Fibroblast of skin of back (primary cell): ENCODE results near the gene WBP2.
"Not testable (repeated sequence)": the region's sequence is repeated elsewhere in the genome, so short reads cannot be mapped to it uniquely, and the experiment has no call there.

Experiments used
- DNase-seq: peaks from one replicate; pipeline ENCODE4 v3.0.0-alpha.2; 2013

The WBP2 gene

DNA sequence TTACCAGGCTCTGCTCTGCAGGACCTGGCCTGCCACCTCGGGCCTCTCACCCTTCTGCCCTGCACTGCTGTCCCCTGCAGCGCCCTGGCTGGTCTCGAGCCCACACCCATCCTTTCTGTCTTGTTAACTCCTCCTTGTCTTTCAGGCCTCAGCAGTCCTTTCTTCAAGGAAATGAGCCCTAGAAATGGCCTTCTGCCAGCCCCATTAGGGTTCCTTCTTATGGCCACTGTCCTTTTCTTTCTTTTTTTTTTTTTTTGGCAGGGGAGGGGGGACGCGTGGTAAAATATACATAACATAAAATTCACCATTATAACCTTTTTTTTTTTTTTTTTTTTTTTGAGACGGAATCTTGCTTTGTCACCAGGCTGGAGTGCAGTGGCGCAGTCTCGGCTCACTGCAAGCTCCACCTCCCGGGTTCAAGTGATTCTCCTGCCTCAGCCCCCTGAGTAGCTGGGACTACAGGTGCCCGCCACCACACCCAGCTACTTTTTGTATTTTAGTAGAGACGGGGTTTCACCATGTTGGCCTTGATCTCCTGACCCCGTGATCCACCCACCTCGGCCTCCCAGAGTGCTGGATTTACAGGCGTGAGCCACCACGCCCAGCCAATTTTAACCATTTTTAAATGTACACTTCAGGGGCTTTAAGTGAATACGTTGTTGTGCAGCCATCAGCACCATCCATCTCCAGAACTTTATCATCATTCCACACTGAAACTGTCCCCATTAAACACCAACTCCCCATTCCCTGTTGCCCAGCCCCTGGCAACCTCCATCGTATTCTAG lies 10.5 kb upstream of the WBP2 start:
- DNase-seq, result not testable (repeated sequence)

DNA sequence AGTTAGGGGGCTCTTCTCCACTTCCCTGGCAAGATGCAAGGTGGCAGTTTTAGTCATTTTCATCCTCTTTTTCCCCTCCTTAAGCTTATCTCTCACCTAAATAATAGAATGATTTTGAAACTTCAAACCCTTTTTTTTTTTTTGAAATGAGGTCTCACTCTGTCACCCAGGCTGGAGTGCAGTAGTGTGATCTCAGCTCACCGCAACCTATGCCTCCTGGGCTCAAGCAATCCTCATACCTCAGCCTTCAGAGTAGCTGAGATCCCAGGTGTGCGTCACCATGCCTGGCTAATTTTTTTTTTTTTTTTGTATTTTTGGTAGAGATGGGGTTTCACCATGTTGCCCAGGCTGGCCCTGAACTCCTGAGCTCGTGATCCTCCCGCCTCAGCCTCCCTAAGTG lies 9.8 kb upstream of the WBP2 start:
- not testable (repeated sequence) for DNase-seq

DNA sequence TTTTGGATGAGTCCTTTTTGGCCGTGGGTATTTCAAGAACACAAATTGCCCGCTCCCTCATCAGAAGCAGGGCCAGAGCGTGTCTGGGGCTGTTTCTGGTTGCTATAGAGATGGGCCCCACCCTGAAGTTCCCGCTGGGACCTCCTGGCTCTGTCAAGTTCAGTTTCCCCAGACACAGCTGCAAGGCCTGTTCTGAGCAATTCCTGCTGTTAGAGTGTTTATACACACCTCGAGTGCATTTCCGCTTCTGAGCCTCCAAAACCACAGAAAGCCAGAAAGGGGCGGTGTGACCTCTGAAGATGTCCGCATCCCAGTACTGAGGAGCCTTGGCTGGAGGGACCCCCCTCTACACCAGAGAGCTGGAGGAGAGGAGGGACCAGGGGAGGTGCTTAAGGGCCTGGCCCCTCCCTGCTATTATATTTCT lies 9.3 kb upstream of the WBP2 start:
- peak; percentile 67 for DNase-seq

DNA sequence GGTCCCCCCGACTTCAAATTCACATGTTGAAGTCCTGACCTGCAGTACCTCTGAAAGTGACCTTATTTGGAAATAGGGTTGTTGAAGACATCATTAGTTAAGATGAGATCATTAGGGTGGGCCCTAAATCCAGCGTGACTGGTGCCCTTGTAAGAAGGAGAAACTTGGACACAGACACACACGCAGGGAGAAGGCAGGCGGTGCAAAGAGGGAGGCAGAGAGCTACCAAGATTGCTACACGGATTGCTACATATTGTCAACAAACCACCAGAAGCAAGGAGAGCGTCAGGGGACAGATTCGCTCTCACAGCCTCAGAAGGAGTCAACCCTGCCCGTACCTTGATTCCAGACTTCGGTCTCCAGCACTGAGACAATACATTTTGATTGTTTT lies 6.8 kb upstream of the WBP2 start:
- peak; percentile 32 for DNase-seq

DNA sequence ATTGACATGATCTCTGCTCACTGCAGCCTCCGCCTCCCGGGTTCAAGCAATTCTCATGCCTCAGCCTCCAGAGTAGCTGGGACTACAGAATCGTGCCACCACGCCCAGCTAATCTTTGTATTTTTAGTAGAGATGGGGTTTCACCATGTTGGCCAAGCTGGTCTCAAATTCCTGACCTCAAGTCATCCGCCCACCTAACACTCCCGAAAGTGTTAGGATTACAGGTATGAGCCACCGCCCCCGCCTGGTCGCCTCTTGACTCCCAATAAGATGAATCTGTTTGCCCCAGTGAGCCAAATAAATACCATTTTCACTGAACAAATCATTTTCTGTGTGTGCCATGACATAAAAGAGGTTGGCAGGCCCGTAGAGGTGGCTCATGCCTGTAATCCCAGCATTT lies 4.2 kb upstream of the WBP2 start:
- DNase-seq, result not testable (repeated sequence)

DNA sequence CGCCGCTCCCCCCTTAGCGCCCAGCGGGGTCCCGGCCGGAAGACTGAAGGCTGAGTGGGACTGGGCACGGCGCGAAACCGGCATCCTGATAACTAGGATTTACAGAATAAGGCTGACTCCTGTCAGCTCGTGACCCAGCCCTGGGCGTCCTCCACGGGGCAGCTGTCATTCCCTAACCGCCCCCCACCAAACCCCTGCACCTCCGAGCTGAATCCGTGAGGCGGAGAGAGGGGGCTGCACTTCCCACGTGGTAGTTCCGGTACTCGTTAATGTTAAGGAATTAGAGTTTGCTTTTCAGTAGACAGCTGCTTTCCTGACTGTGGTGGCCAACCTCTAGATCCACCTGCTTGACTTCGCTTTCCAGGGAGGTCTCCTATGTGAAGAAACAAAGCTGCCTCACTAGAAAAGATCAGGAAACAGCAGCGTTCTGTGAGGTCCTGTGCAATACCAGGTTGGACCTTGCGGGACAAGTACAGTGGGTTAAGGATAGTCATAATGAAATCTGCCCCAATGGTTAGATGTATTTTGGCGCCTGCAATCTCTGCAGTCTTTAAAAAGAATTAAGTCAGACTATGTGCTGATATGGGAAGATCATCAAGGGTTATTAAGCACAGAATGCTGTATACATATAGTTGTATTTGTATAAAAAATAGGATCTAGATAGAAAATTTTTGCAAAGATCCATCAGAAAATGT lies 1.1 kb upstream of the WBP2 start:
- DNase-seq, result no peak

DNA sequence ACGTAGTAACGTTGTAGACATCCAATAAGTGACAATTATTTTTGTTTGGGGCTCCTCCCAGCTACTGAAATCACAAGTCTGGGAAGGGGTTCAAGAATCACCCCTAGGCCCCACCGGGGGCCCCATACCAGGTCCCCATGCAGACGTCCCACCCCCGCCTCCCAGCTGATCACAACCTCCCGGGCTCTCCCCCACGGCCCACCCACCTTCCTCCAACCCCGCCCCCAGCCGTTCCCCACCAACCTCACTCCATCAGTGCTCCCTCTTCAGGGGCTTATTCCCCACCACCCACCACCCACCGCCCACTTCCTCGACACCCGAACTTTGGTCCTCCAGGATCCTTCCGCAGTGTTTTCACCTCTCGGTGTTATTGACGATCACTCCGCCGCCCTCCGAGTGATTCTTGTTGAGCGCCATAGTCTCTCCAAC lies 240 bp downstream of the WBP2 start:
- DNase-seq, result no peak

DNA sequence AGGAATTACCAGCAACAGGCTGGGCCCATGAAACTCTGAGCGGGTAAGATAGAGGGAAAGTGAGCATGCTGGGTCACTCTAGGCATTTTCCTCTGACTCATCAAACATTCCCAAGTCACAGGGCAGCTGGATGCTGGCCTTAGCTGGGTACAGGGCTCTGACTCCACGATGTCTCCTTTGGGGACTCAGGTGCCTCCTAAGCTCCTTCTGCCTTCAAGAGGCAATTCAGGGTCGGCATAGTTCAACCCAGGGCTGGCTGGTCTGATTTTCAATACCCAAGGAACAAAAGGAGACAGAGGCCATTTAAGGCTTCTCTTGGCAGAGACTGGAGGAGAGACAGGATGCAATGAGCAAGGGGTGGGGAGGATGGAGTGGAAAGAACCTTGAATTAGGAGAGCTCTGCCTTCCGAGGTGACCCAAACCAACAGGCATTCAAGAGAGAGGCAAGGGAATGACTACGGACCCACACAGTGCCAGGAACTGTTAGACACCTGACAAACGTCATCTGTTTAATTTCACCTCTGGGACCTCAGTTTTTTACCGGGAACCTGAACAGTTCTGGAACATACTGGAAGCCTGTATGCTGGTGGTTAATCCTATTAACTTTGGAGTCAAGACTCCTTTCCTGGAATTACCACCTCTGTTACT lies 910 bp downstream of the WBP2 start:
- DNase-seq, result peak; percentile 75

DNA sequence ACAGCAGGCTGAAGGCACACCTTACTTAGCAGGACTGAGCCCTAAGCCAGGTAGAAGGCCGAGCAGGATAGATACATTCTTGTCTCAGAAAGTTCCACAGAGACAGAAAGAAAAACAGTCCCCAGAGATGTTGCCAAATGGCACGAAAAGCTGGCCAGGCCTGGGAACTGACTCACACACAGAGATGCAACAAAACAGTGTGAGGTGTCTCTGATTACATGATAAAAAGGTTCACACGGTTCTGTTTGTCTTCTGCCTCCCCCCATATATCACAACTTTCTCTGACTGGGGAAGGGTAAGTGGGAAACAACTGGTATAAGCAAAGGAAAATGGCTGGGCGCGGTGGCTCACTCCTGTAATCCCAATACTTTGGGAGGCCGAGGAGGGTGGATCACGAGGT lies 1.7 kb downstream of the WBP2 start:
- DNase-seq, result peak; percentile 46

DNA sequence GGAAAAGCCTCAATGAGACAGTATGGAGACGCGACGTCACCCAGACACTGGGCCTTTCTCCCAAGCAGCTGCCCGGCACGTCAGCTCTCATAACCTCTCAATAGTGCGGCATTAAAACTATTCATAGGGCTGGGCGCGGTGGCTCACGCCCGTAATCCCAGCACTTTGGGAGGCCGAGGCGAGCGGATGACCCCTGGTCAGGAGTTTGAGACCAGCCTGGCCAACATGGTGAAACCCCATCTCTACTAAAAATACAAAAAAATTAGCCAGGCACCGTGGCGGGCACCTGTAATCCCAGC lies 3.5 kb downstream of the WBP2 start:
- not testable (repeated sequence) for DNase-seq

DNA sequence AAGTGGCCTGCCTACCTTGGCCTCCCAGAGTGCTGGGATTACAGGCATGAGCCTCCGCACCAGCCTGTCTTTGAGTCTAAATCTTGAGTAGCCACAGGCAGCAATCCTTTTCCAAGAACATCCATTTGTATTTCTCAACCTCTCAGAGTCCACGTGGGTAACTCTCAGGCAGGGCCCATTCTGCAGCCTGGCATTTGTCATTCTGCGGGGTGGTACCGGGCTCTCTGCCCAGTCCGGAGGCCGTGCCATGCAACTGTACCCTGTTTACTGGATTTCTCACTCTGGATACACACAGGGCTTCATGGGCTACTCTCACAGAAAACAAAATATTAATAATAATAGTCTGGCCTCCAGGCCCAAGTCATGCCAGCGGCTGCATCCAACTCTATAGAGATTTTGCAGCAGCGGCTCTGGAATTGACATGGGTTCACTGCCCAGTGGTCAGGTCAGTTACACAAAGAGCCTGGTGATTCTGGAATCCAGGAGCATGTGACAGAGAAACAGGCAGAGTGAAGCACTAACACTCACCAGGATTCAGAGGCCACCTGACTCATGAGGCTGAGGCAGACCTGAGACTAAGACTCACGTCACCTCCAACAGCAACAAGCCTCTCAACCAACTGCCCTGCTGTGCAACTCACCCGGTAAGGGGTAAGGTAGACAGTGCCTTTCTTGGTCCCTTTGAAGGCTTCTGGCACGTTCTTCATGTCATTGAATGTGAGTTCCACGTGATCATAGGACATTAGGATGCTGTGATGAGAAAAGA lies 4.0 kb downstream of the WBP2 start:
- no peak for DNase-seq

DNA sequence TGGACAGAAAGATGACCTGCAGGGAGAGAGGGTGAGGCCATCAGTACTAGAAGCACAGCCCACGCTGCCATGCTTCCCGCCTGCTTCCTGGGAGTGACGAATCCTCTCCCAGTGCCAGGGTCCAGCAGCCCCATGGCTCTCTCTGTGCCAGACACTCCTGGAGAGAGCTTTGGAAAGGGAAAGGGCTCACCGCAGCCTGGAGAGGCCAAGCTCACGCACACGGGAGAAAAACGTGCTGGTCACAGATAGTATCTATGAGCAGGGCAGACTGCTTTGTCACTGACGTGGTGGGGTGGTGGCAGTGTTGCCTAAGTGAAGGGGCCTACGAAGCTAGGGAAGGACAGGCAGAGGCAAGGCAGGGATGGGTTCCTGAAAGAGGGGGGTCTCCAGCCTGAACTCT lies 5.4 kb downstream of the WBP2 start:
- no peak for DNase-seq

DNA sequence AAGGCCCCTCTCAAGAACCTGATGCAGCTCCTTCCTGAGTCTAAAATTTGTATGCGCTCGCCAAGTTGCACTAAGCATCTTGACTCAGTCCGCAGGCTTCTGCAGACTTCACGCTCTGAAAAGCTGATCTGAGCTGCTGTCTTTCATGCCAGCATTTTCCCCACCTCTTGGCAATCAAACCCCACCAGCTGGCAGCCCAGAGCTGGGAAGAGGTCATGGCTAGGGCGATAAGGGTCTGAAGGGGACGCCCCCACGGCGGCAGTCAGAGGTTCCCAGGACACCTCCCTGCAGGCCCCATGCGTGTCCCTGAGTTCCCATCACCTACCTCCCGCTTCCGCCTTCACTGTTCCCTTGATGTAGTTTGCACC lies 5.9 kb downstream of the WBP2 start:
- no peak for DNase-seq

DNA sequence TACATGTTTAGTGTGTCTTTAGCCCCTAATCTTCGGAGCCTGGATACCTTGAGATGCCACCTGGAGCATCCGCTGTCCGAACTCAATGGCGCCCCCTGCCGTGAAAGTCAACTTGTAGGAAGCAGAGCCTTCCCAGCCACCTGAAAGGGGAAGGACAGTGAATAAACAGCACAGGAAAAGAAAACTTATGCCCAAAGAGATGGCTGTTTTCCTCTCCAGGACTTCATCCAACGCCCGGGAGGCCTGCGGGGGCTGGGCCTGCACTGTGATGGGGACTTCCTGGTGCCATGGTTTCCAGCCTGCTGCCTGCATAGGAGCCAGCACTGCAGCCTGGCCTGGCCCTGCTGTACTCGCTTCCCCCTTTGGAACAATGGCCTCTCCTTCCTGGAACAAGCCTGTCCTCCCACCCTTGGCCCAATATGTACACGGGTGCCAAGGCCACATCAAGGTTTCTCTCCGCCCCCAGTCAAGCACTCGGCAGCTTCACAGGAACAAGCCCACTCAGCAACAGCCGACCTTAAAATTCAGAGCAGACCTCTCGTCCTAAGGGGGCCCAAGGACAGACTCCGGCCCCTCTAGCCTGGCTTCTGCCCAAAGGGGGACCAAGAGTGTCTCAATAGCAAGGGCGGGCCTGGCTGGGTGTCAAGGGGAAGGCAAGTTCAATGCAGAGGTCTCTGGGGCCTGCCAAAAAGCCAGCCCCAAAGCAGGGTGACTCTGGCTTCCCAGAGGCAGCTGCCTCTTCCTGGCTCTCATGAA lies 6.4 kb downstream of the WBP2 start:
- no peak for DNase-seq

DNA sequence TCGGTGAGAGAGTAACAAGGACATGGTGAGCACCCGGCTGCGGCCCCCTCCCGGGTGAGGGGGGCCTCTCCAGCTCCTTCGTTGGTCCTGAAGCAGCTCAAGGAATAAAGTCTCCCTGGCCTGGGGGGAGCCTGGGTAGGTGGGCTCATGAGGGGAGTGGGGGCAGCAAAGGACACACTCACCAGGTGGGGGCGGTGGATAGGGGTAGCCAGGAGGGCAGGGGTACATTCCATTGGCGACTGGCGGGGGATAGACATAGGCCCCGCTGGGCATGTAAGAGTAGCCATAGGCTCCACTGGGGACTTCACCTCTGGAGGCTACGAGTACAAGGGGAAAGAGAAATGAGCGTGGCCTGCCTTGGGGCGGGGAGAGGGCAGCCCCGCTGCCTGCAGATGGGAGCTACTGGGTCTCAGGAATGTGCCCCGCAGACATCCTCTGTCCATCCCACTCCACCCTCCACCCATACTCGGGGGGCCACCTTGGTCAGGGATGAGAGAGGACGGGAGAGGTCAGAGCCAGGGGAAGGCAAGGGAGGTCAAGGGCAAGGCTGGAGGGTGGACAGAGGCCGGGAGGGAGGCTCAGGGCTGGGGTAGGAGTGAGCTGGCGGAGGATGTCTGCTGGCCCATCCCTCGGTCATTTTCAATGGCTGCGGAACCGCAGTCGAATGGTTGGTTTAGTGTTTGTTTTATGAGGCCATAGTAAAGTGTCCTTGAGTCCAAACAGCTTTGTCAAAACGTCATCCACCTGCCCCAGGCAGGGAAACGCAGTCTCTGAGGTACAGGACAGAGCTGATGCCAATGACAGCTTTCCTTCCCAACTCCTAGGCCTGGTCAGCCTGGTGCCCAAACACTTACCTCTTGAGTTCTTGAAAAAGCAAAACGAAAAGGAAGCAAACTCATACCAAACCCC lies 7.3 kb downstream of the WBP2 start:
- DNase-seq, result no peak

DNA sequence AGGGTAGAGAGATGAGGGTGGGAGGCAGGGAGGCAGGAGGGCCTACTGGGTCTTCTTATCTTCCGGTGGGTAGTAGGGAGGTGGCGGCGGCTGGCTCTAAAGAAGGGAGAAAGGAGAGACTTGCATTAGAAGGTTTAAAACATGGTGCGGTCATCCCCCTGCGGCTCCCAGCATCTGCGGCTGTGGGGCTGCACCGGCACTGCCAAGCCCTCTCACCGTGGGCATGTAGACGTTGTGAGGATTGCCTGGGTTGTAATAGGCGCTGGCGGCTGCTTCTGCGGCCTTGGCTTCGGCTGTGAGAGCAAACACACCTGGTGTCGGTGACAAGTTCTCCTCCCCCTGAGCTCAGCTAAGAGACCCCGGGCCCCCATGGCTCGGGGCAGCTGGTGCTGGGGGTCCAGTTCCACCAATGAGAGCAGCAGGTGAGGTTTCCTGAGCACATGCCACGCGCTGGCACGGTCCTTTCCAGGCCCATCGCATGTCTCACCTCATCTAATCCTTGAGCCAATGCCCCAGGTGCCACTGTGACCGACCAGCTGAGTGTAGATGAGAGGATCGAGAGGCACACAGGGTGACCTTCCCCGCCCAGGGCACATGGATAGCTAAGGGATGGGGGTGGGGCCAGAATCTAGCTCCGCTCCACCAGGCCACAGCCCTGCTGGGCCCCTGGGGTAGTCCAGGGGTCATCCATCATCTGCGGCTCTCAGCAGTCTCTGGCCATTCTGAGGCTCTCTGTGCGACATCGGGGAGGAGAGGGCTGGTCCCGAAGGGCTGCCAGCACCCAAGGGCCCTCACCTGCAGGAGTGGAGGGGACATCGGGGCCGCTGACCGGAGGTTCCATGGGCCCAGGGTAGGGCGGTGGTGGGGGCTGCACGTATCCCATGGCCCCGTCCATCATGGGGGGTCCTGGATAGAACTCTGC lies 8.2 kb downstream of the WBP2 start:
- no peak for DNase-seq

DNA sequence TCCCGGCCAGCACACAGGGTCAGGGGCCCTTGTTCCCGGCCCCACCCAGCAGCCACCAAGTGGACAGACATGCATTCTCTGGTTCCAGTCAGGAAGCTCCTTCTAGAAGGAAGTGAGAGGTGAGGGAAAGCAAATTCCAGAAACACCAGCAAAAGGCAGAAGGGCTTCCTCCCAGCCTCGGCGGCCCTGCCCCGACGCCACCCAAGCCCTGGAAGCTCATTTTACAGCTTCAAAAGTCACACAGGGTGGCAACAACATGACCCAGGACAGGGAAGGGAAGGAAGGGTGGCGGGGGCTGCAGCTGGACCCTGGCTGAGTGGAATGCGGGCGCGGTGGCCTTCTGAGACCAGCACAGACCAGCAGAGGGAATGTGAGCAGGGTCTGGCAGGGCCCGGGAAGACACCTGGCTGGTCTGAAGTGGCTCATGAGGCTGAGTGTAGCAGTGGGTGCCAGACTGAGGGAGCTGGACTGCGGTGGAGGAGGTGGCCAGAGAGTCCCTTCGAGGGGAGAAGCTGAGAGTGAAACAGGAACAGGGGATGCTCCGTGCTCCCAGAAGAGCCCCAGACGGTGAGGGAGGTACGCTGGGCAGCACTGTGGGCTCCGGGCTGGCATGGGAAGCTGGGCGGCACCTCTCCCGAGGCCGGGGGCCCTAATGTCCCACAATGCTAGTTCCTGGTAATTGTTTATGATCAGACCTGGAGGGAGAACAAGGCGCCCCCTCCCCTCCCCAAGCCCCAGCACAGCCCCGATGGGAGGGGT lies 9.0 kb downstream of the WBP2 start:
- DNase-seq, result no peak

DNA sequence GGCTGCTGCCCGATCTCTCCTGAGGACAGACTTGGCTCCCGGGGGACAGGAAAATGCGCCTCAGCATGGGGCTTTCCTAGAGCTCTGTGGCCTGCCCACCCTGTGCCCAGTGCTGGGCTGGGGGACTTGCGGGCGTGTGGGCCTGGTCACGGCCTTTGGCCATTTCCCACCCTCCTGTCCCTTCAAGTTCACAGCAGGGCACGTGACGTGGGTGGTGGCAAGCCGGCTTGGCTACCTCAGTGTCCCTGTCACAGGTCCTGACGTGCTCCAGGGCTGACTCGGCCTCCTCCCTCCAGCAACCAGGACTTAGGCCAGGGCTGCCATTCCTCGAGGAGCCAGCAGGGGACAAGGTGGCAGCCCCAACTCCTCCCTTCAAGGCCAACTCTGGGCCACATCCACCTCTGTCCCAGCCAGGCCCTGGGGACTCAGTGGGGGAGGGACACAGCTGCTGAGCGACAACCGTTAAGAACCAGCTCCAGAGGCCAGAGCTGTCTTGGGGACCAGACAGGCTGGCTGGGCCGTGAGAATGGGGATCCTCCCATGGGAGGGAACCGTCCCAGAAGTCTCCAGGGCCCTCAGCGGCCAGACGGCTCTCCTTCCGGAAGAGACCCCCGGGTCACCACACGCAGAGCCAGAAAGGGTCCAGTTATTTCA lies 9.9 kb downstream of the WBP2 start:
- peak; percentile 76 for DNase-seq

DNA sequence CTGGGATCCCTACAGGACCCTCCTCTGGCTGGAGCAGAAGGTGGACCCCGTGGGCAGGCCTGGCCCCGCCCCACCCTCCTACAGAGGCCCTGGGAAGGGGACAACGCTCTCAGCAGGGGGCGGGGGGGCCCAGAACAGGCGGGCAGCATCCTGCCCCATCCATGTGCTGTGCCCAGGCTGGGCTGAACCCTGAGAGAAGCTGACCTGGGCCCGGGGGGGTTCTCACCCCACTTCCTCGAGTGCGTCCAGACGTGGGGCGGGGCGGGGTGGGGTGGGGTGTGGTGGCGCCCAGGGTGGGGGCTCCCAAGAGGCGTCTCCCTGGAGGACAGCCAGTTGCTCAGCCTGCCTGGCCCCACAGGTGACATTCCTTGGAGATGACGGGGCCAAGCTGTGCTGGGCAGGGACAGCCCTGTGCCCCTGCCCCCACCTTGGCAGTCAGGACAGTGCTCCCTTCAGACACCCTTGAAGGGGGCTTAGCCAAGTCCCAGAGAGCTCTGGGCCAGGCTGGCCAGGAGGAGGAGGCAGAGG lies 10.5 kb downstream of the WBP2 start:
- no peak for DNase-seq
